OCI-LY3 (cell line): ENCODE data around the gene AFAP1L1.

Source experiments
- H2AFZ ChIP-seq: fragments of 200-600, 300-600 bp; shearing (Covaris generic); 2 replicates; pipeline ENCODE4 v1.6.0; 2014; ENCODE audit warnings: antibody characterized with exemption, low read depth, low read length
- H3K27ac ChIP-seq: fragments of 200-600, 300-600 bp; sonication (generic); 2 replicates; pipeline ENCODE4 v1.5.1; 2014; ENCODE audit warnings: mild to moderate bottlenecking, low read length, moderate library complexity, mixed read lengths
- H3K27me3 ChIP-seq: fragments of 200-600, 300-600 bp; sonication (generic); 2 replicates; pipeline ENCODE4 v1.6.1; 2014; ENCODE audit warnings: low read depth, low read length, mixed read lengths
- H3K36me3 ChIP-seq: fragments of 200-600, 300-600 bp; sonication (generic); replicated peaks from 2 replicates; pipeline ENCODE3; 2014; ENCODE audit warnings: low read depth, low read length, mixed read lengths
- H3K4me1 ChIP-seq: fragments of 300-600, 200-600 bp; sonication (generic); 2 replicates; pipeline ENCODE4 v1.6.1; 2014; ENCODE audit warnings: low read length, mixed read lengths
- H3K4me2 ChIP-seq: fragments of 200-600, 300-600 bp; sonication (generic); 2 replicates; pipeline ENCODE4 v1.6.1; 2014; ENCODE audit warnings: low read length, mixed read lengths
- H3K4me3 ChIP-seq: fragments of 300-600, 200-600 bp; sonication (generic); 2 replicates; pipeline ENCODE4 v1.5.1; 2014; ENCODE audit warnings: antibody characterized with exemption, mild to moderate bottlenecking, low read length, moderate library complexity
- H3K79me2 ChIP-seq: fragments of 300-600, 200-600 bp; shearing (Covaris generic); 2 replicates; pipeline ENCODE4 v1.6.1; 2014; ENCODE audit warnings: mild to moderate bottlenecking, low read length, mixed read lengths
- H3K9ac ChIP-seq: fragments of 300-600, 200-600 bp; shearing (Covaris generic); 2 replicates; pipeline ENCODE4 v1.6.0; 2014; ENCODE audit warnings: mild to moderate bottlenecking, low read length, moderate library complexity
- H3K9me3 ChIP-seq: fragments of 200-600, 300-600 bp; shearing (Covaris generic); 2 replicates; pipeline ENCODE4 v1.6.1; 2014; ENCODE audit warnings: low read length, mixed read lengths; ENCODE audit not compliant: insufficient read depth
- H4K20me1 ChIP-seq: fragments of 200-600, 300-600 bp; sonication (generic); 2 replicates; pipeline ENCODE4 v1.6.1; 2016; ENCODE audit warnings: low read length, mixed read lengths; ENCODE audit not compliant: insufficient read depth
- CTCF ChIP-seq: fragments of 200-600, 300-600 bp; sonication (generic); IDR thresholded peaks from 2 replicates; pipeline ENCODE4 v1.5.1; 2014; ENCODE audit warnings: antibody characterized with exemption, low read length, low read depth
- EZH2phosphoT487 ChIP-seq: fragments of 200-600 bp; shearing (Covaris generic); IDR thresholded peaks from 2 replicates; pipeline ENCODE4 v1.6.1; 2018; ENCODE audit warnings: antibody characterized with exemption, mixed run types, low read depth

Gene AFAP1L1

GRCh38 chr5:149386166-149386565 lies 114.5 kb downstream of the AFAP1L1 start:
- TF ChIP-seq CTCF: no peak
- no peak for TF ChIP-seq EZH2phosphoT487
- Histone ChIP-seq H3K9me3 (no peaks in the 10 kb centered on the region), H3K27me3 (no peaks in the 10 kb centered on the region), H3K9ac (no peak overlapping the region), H3K4me1 (no peaks in the 10 kb centered on the region), H3K4me3 (no peak overlapping the region), H3K36me3 (no peaks in the 10 kb centered on the region), H2AFZ (no peak overlapping the region), H3K27ac (no peak overlapping the region), H3K4me2 (no peak overlapping the region), H4K20me1 (no peaks in the 10 kb centered on the region), H3K79me2 (no peaks in the 10 kb centered on the region)

- Histone ChIP-seq H3K4me1 (no peaks in the 10 kb centered on the region), H3K9ac (no peak overlapping the region), H3K4me3 (no peak overlapping the region), H4K20me1 (no peaks in the 10 kb centered on the region), H3K27me3 (no peaks in the 10 kb centered on the region), H3K27ac (no peak overlapping the region), H3K36me3 (no peaks in the 10 kb centered on the region), H3K9me3 (no peaks in the 10 kb centered on the region), H3K79me2 (no peaks in the 10 kb centered on the region), H3K4me2 (no peak overlapping the region), H2AFZ (no peak overlapping the region)
- TF ChIP-seq EZH2phosphoT487 (no peak), CTCF (no peak)
Observed at GRCh38 chr5:149387081-149387631, 115.5 kb downstream of the AFAP1L1 start.

- no peaks in the 10 kb centered on the region for H3K79me2 ChIP-seq
- TF ChIP-seq CTCF (no peak), EZH2phosphoT487 (no peak)
- H2AFZ ChIP-seq: no peak overlapping the region
- H3K9ac ChIP-seq: no peak overlapping the region
- H3K4me2 ChIP-seq: no peak overlapping the region
- no peaks in the 10 kb centered on the region for H4K20me1 ChIP-seq
- no peak overlapping the region for H3K4me3 ChIP-seq
- no peaks in the 10 kb centered on the region for H3K9me3 ChIP-seq
- H3K27ac ChIP-seq: no peak overlapping the region
- no peaks in the 10 kb centered on the region for H3K27me3 ChIP-seq
- H3K36me3 ChIP-seq: no peaks in the 10 kb centered on the region
- no peaks in the 10 kb centered on the region for H3K4me1 ChIP-seq
Observed at GRCh38 chr5:149387982-149388381, 116.3 kb downstream of the AFAP1L1 start.

GRCh38 chr5:149388498-149389190 lies 117.0 kb downstream of the AFAP1L1 start:
- Histone ChIP-seq H3K9ac (no peak overlapping the region), H3K4me3 (no peak overlapping the region), H3K4me2 (no peak overlapping the region), H2AFZ (no peak overlapping the region), H4K20me1 (no peaks in the 10 kb centered on the region), H3K4me1 (no peaks in the 10 kb centered on the region), H3K9me3 (no peaks in the 10 kb centered on the region), H3K79me2 (no peaks in the 10 kb centered on the region), H3K36me3 (no peaks in the 10 kb centered on the region), H3K27ac (no peak overlapping the region), H3K27me3 (no peaks in the 10 kb centered on the region)
- no peak for TF ChIP-seq CTCF
- no peak for TF ChIP-seq EZH2phosphoT487
